ENCODE data around the gene TMEM144. TPM values are rescaled to one million over a fixed set of nuclear protein-coding genes. Genes with fewer than 3 reads are reported as not detected.

TMEM144 gene
- total and polyA plus RNA-seq, 11 donors: 2.3 to 17.7 (median 10.4) TPM

- Histone ChIP-seq H3K4me3 (no peak overlapping the region), H3K4me1 (peaks cover 0 to 23% (median 6%) of the 10 kb centered on the region in 12 donors), H3K9me3 (no peaks in the 10 kb centered on the region), H3K27ac (no peak overlapping the region), H3K36me3 (peaks cover 0 to 43% (median 8%) of the 10 kb centered on the region in 9 donors), H3K27me3 (no peaks in the 10 kb centered on the region)
- TF ChIP-seq CTCF (IDR thresholded peaks at IDR 0.05) (no peak), POLR2A (IDR thresholded peaks at IDR 0.05) (no peak)
- DNase-seq (no peak), ATAC-seq (no peak)
- WGBS, 4 donors: 83 to 89% (median 85%) methylated on average over 5 of the region's 5 CpGs
- intact Hi-C loops (cut with DNase I): loop anchor here in 1 of 10 donors (5.0 kb wide), 1 partner anchor 60 kb away; no protein-coding TSS in a partner anchor
These were observed 28.4 kb upstream of the TMEM144 start for GRCh38 chr4:158181906-158182305.

GRCh38 chr4:158182736-158183135 is 27.6 kb upstream of the TMEM144 start:
- Histone ChIP-seq H3K27ac (no peak overlapping the region), H3K27me3 (no peaks in the 10 kb centered on the region), H3K36me3 (peaks cover 0 to 48% (median 12%) of the 10 kb centered on the region in 9 donors), H3K4me3 (no peak overlapping the region), H3K4me1 (peaks cover 0 to 21% (median 6%) of the 10 kb centered on the region in 12 donors), H3K9me3 (no peaks in the 10 kb centered on the region)
- WGBS, 4 donors: 94 to 95% (median 94%) methylated on average over 15 of the region's 15 CpGs
- intact Hi-C loops (cut with DNase I): loop anchor here in 1 of 10 donors (5.0 kb wide), 1 partner anchor 60 kb away; no protein-coding TSS in a partner anchor
- TF ChIP-seq CTCF (IDR thresholded peaks at IDR 0.05) (no peak), POLR2A (IDR thresholded peaks at IDR 0.05) (no peak)
- DNase-seq (no peak), ATAC-seq (peak in 3 of 4 donors; percentile 22 to 57 (median 52))

- no peaks in the 10 kb centered on the region for H3K9me3 ChIP-seq
- no peak overlapping the region for H3K27ac ChIP-seq
- no peak for ATAC-seq
- peaks cover 0 to 4% (median 0%) of the 10 kb centered on the region in 12 donors for H3K4me1 ChIP-seq
- no peak overlapping the region for H3K4me3 ChIP-seq
- TF ChIP-seq CTCF (IDR thresholded peaks at IDR 0.05) (no peak), POLR2A (IDR thresholded peaks at IDR 0.05) (no peak)
- H3K36me3 ChIP-seq: peaks cover 0 to 58% (median 23%) of the 10 kb centered on the region in 9 donors
- no peak for DNase-seq
- 64 to 78% (median 72%) methylated on average over 2 of the region's 2 CpGs for WGBS, 4 donors
- no peaks in the 10 kb centered on the region for H3K27me3 ChIP-seq
- intact Hi-C loops (cut with DNase I): no loop called here
These were observed 23.5 kb upstream of the TMEM144 start for GRCh38 chr4:158186815-158187214.

GRCh38 chr4:158189422-158189821 is 20.9 kb upstream of the TMEM144 start:
- H3K36me3 ChIP-seq: peaks cover 0 to 61% (median 23%) of the 10 kb centered on the region in 9 donors
- WGBS, 4 donors: 86 to 100% (median 99%) methylated on average over 1 of the region's 1 CpG
- no peaks in the 10 kb centered on the region for H3K9me3 ChIP-seq
- no peak for TF ChIP-seq POLR2A (IDR thresholded peaks at IDR 0.05)
- TF ChIP-seq CTCF (IDR thresholded peaks at IDR 0.05): no peak
- ATAC-seq (no peak), DNase-seq (no peak)
- no peak overlapping the region for H3K27ac ChIP-seq
- intact Hi-C loops (cut with DNase I): no loop called here
- H3K27me3 ChIP-seq: no peaks in the 10 kb centered on the region
- peaks cover 0 to 14% (median 5%) of the 10 kb centered on the region in 12 donors for H3K4me1 ChIP-seq
- H3K4me3 ChIP-seq: no peak overlapping the region

Measured in heart left ventricle (tissue), 16 donors.